K562 (cell line): ENCODE results near the gene SH3BP4. TPM values are rescaled to one million over a fixed set of nuclear protein-coding genes. Genes with fewer than 3 reads are reported as not detected.

Experiments
- ATAC-seq: fragments of 200-7000 bp; cut with Tn5 transposase; 3 replicates; pipeline ENCODE4 v1.9.1; 2020; ENCODE audit warnings: moderate library complexity
- BruUV-seq: library from RNA; stranded (reverse); fragments of 400-500 nt; replicated peaks from 2 replicates; lab custom pipeline; 2021; lab: Mats Ljungman, UMichigan
- CTCF ChIA-PET: fragments of 300-600 bp; formaldehyde crosslinking; extraction: SDS; loops from one replicate; lab custom pipeline; 2021; ENCODE audit warnings: low intra/inter-chr PET ratio; lab: Yijun Ruan, JAX
- POLR2A ChIA-PET: fragments of 300-600, 350-650 bp; sonication (Branson Sonifier 250); formaldehyde crosslinking; extraction: SDS; loops from one replicate; lab custom pipeline; 2021; ENCODE audit warnings: antibody characterized with exemption, inconsistent platforms; lab: Yijun Ruan, JAX
- DNase-seq, 4 experiments: peaks; one replicate each; pipeline versions ENCODE4 v3.0.0 to v3.0.0-alpha.2; 2011 to 2018; ENCODE audit warnings: low spot score in 3 of 4, mixed read lengths in 3 of 4; ENCODE audit errors: extremely low read depth in 1 of 4
- FAIRE-seq: peaks from 2 replicates; lab custom pipeline; 2011; peaks lifted over from hg19 to GRCh38; lab: Jason Lieb, UNC
- H2AFZ ChIP-seq: 2 replicates; pipeline ENCODE4 v1.6.0; 2011; ENCODE audit warnings: low read depth, low read length, control low read depth, inconsistent platforms
- H3K27ac ChIP-seq: fragments of 200-600 bp; 3 replicates; pipeline ENCODE4 v1.8.0; 2011; ENCODE audit warnings: low read depth, mild to moderate bottlenecking, control low read depth, inconsistent platforms, low read length, moderate library complexity, mixed read lengths; ENCODE audit errors: extremely low read depth
- H3K27me3 ChIP-seq, 2 experiments: fragments of 300-600 bp in 1 of 2; 2 replicates in 1 of 2; 3 replicates in 1 of 2; pipeline versions ENCODE4 v1.6.0 to v1.8.0; 2011; ENCODE audit warnings: inconsistent platforms in 2 of 2, low read length in 2 of 2, mild to moderate bottlenecking in 1 of 2, mixed read lengths in 1 of 2, moderate library complexity in 1 of 2; ENCODE audit not compliant: control insufficient read depth in 2 of 2, insufficient read depth in 2 of 2
- H3K36me3 ChIP-seq: fragments of 300-600 bp; 3 replicates; pipeline ENCODE4 v1.8.0; 2011; ENCODE audit warnings: mild to moderate bottlenecking, low read length, inconsistent platforms; ENCODE audit not compliant: control insufficient read depth, insufficient read depth
- H3K4me1 ChIP-seq, 2 experiments: fragments of 200-600 bp in 1 of 2; replicated peaks in 1 of 2; 2 replicates in 1 of 2; 3 replicates in 1 of 2; pipeline versions ENCODE4 v1.5.1 to v1.8.0; 2011; ENCODE audit warnings: inconsistent platforms in 2 of 2, low read length in 2 of 2, mild to moderate bottlenecking in 1 of 2, mixed read lengths in 1 of 2, moderate library complexity in 1 of 2; ENCODE audit not compliant: control insufficient read depth in 2 of 2, insufficient read depth in 2 of 2
- H3K4me2 ChIP-seq: 2 replicates; pipeline ENCODE4 v1.6.1; 2011; ENCODE audit warnings: low read length, control low read depth, inconsistent platforms, mixed read lengths; ENCODE audit not compliant: insufficient read depth
- H3K4me3 ChIP-seq: fragments of 200-600 bp; sonication (generic), shearing (Covaris generic); 2 replicates; pipeline ENCODE4 v1.5.1; 2016; ENCODE audit warnings: control low read depth, inconsistent platforms
- H3K79me2 ChIP-seq: fragments of 200-600 bp; 3 replicates; pipeline ENCODE4 v1.8.0; 2011; ENCODE audit warnings: low read length, inconsistent platforms; ENCODE audit not compliant: control insufficient read depth, insufficient read depth
- H3K9ac ChIP-seq, 2 experiments: 2 replicates each; pipeline versions ENCODE4 v1.6.0 to v1.6.1; 2011; ENCODE audit warnings: low read depth in 2 of 2, low read length in 2 of 2, control low read depth in 1 of 2, inconsistent platforms in 1 of 2, mild to moderate bottlenecking in 1 of 2, mixed read lengths in 1 of 2; ENCODE audit not compliant: insufficient read depth in 1 of 2
- H3K9me1 ChIP-seq: one replicate; pipeline ENCODE4 v1.6.0; 2011; ENCODE audit warnings: inconsistent platforms, mild to moderate bottlenecking, low read length, moderate library complexity; ENCODE audit not compliant: control insufficient read depth, insufficient read depth
- H3K9me3 ChIP-seq: replicated peaks from 2 replicates; pipeline ENCODE4 v1.5.1; 2011; ENCODE audit warnings: low read depth, low read length, inconsistent platforms; ENCODE audit not compliant: control insufficient read depth, insufficient read depth
- H4K20me1 ChIP-seq: replicated peaks from 2 replicates; pipeline ENCODE4 v1.6.1; 2011; ENCODE audit warnings: low read length, inconsistent platforms, mixed read lengths; ENCODE audit not compliant: control insufficient read depth, insufficient read depth
- FOXM1 ChIP-seq, 2 experiments: fragments of 450-650 bp in 1 of 2; sonication (generic) in 1 of 2; formaldehyde crosslinking in 1 of 2; IDR thresholded peaks; 2 replicates each; pipeline versions ENCODE4 v1.6.1 to v1.9.0; 2017 to 2022; ENCODE audit warnings: low read depth in 2 of 2, mild to moderate bottlenecking in 2 of 2, missing genetic modification reagents in 1 of 2, moderate library complexity in 1 of 2
- JUND ChIP-seq, 2 experiments: IDR thresholded peaks; 2 replicates in 1 of 2; 3 replicates in 1 of 2; pipeline ENCODE4 v1.6.1; 2011; ENCODE audit warnings: borderline replicate concordance in 2 of 2, low read depth in 2 of 2, low read length in 2 of 2, improper control_type of control experiment in 1 of 2, missing biosample characterization in 1 of 2, missing genetic modification characterization in 1 of 2, missing genetic modification reagents in 1 of 2
- ZNF436 ChIP-seq: fragments of 250-450, 450-650 bp; sonication (Bioruptor Pico); formaldehyde crosslinking; IDR thresholded peaks from 2 replicates; pipeline ENCODE4 v1.7.0; 2020; ENCODE audit warnings: mild to moderate bottlenecking
- whole genome bisulfite sequencing: fragments of 100-300 bp; shearing (Covaris generic); methylation state at CpG from one replicate; pipeline ENCODE4 v1.1.6; 2016; ENCODE audit warnings: low coverage, mixed read lengths; ENCODE audit not compliant: insufficient coverage; ENCODE audit errors: missing lambda C conversion rate; 5-methylcytosine and 5-hydroxymethylcytosine counted together
- in situ Hi-C: fragments of 300-500 bp; cut with MboI; formaldehyde crosslinking; loops from 4 replicates; pipeline ENCODE4 v1.15.0; 2018; ENCODE audit warnings: inconsistent platforms, mixed read lengths
- intact Hi-C: fragments of 100-400 bp; cut with micrococcal nuclease; formaldehyde crosslinking; loops from 2 replicates; pipeline ENCODE4 v1.14.2; 2022
- polyA plus RNA-seq, 8 experiments: library from polyadenylated mRNA; depleted of rRNA in 4 of 8; stranded (reverse) in 5 of 8; unstranded in 3 of 8; fragments of >200 nt; fragmentation: Nextera tagmentation in 2 of 8; fragmentation: Illumina TruSeq in 1 of 8; extraction: Ambion mirVana in 2 of 8; extraction: Trizol in 1 of 8; gene quantifications; 2 replicates each; pipeline versions ENCODE4 v1.2.1 to v1.2.3, GENCODE V29; 2011 to 2014; ENCODE audit warnings: inconsistent platforms in 1 of 8, missing spikeins in 1 of 8
- total RNA-seq, 7 experiments: library from RNA; depleted of rRNA in 6 of 7; stranded (reverse); fragments of >200 nt in 6 of 7; fragmentation: Illumina TruSeq in 2 of 7; extraction: Trizol in 2 of 7; gene quantifications; 2 replicates each; pipeline versions ENCODE4 v1.2.1 to v1.2.3, GENCODE V29; 2011 to 2021; ENCODE audit warnings: low replicate concordance in 1 of 7
- TF ChIP-seq, protein P1 (sequence below): fragments of 150-350 bp; IDR thresholded peaks from 2 replicates; pipeline ENCODE4 v1.6.1; 2014; ENCODE audit warnings: low read depth, mild to moderate bottlenecking, low read length, borderline replicate concordance

SH3BP4 gene
- total and polyA plus RNA-seq, 9 of the 15 experiments (the other 6 are each of a cell fraction or from before 2014, with no cell fraction given): 0.03 to 0.28 (median 0.27) TPM; not detected in 6

DNA sequence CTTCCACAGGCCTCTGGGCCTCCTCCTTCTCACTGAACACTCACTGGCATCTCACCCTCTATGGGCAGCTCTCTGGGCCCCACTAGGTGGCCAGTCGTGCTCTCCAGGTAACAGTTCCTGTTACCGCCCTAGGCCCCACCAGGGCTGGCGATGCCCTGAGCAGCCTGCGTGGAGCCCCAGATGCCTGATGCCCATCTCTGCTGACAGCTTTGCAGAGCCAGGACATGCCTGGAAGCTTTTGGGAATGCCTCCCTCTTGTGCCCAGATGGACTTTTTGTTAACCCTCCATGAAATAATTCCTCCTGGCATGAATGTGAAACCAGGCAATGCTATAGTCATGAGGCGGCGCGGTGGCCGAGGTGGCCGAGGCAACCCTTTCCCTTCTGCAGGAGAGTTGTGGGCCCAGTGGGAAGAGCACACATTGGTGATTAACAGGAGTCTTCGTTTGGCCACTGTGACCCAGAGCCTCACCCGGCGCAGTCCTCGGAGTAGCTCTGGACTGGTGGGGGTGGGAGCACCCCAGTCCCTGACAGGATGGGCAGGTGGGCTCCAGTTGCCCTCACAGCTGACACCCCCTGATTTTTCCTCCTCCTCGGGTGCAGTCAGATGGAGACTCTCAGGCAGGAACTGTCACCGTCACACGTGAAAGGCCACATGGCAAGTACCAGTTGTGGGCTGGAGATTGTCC lies 80.0 kb downstream of the SH3BP4 start (continued):
- TF ChIP-seq FOXM1 (IDR thresholded peaks at IDR 0.05; ENCODE audit: low read depth): no peak
- no peak for TF ChIP-seq FOXM1 (CRISPR knock-in tag; IDR thresholded peaks at IDR 0.05; ENCODE audit: low read depth)

DNA sequence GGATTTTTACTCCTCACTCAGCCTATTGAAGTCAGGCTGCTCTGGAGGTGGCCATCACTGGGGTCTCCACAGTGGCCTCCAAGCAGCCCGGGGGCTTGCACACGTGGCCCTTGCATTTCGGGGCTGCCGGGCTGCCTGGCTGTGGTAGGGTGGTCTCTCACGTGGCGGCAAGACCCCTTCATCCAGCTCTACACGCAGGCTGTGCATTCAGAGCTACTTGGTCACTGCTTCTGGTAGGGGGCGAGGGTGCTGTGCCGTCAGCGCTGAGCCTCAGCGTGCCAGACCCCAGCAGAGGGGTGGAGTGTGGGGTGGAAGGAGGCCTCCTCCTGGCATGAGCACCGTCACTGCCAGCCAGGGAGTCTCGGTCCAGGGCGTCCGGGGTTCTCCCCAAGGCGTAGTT lies 80.6 kb downstream of the SH3BP4 start:
- Histone ChIP-seq H2AFZ (no peak overlapping the region), H3K9me1 (no peaks in the 10 kb centered on the region), H3K27ac (no peak overlapping the region), H4K20me1 (no peaks in the 10 kb centered on the region; the same call in 1 of the 2 replicates), H3K36me3 (no peaks in the 10 kb centered on the region), H3K9me3 (no peaks in the 10 kb centered on the region), H3K4me3 (no peak overlapping the region), H3K4me1 (no peaks in the 10 kb centered on the region), H3K9ac (no peak overlapping the region), H3K4me2 (no peak overlapping the region), H3K27me3 (peaks cover 3 to 49% of the 10 kb centered on the region in 2 experiments; a peak in 4 of 5 replicates), H3K79me2 (no peaks in the 10 kb centered on the region)
- no peak for FAIRE-seq
- TF ChIP-seq ZNF436 (CRISPR knock-in tag): no peak
- no peak for ATAC-seq
- BruUV-seq: no TSS peak
- in situ Hi-C loops (no loop called here), intact Hi-C loops (no loop called here)
- 0% methylated on average over 12 of the region's 16 CpGs for WGBS
- POLR2A ChIA-PET: no interaction called here
- CTCF ChIA-PET: no interaction called here
- DNase-seq: no peak

DNA sequence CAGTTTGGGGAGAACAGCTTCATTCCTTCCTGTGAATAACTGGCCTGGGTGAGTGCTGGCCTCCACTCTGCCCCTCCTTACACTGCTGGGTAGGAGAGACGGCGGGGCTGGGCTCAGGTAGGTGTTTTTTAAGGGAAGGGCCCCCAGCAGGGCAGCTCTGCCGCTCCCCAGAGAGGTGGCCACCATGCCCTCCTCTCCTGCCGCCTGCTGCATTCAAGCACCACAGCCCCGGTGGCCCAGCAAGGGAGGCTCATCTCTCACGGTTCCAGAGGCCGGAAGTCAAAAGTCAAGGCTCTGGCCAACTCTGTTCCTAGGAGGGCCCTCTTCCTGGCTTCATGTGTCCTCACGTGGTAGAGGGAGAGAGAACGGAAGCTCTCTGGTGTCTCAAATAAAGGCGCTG lies 81.1 kb downstream of the SH3BP4 start:
- no TSS peak for BruUV-seq
- FAIRE-seq (no peak), DNase-seq (no peak), ATAC-seq (no peak)
- no peaks in the 10 kb centered on the region for H3K79me2 ChIP-seq
- 4% methylated on average over 4 of the region's 10 CpGs for WGBS
- no peaks in the 10 kb centered on the region for H3K36me3 ChIP-seq
- H3K4me3 ChIP-seq: no peak overlapping the region
- no peaks in the 10 kb centered on the region for H3K9me3 ChIP-seq
- no peak overlapping the region for H3K4me2 ChIP-seq
- H4K20me1 ChIP-seq: no peaks in the 10 kb centered on the region; the same call in 1 of the 2 replicates
- intact Hi-C loops: no loop called here
- H3K27me3 ChIP-seq: peaks cover 0 to 44% of the 10 kb centered on the region in 2 experiments; a peak in 3 of 5 replicates
- in situ Hi-C loops: no loop called here
- H3K9ac ChIP-seq: no peak overlapping the region
- H2AFZ ChIP-seq: no peak overlapping the region
- H3K4me1 ChIP-seq: no peaks in the 10 kb centered on the region
- no peaks in the 10 kb centered on the region for H3K9me1 ChIP-seq
- CTCF ChIA-PET: no interaction called here
- no peak overlapping the region for H3K27ac ChIP-seq
- POLR2A ChIA-PET: no interaction called here
- TF ChIP-seq, protein P1, sequence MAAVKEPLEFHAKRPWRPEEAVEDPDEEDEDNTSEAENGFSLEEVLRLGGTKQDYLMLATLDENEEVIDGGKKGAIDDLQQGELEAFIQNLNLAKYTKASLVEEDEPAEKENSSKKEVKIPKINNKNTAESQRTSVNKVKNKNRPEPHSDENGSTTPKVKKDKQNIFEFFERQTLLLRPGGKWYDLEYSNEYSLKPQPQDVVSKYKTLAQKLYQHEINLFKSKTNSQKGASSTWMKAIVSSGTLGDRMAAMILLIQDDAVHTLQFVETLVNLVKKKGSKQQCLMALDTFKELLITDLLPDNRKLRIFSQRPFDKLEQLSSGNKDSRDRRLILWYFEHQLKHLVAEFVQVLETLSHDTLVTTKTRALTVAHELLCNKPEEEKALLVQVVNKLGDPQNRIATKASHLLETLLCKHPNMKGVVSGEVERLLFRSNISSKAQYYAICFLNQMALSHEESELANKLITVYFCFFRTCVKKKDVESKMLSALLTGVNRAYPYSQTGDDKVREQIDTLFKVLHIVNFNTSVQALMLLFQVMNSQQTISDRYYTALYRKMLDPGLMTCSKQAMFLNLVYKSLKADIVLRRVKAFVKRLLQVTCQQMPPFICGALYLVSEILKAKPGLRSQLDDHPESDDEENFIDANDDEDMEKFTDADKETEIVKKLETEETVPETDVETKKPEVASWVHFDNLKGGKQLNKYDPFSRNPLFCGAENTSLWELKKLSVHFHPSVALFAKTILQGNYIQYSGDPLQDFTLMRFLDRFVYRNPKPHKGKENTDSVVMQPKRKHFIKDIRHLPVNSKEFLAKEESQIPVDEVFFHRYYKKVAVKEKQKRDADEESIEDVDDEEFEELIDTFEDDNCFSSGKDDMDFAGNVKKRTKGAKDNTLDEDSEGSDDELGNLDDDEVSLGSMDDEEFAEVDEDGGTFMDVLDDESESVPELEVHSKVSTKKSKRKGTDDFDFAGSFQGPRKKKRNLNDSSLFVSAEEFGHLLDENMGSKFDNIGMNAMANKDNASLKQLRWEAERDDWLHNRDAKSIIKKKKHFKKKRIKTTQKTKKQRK: no peak
- no peak for TF ChIP-seq JUND (IDR thresholded peaks at IDR 0.05; ENCODE audit: borderline replicate concordance, low read depth, low read length)
- no peak for TF ChIP-seq JUND (tag; IDR thresholded peaks at IDR 0.05; ENCODE audit: borderline replicate concordance, low read depth, low read length)
